Kidney (tissue), 14 donors: ENCODE results near the gene PARP8. TPM values are rescaled to one million over a fixed set of nuclear protein-coding genes. Genes with fewer than 3 reads are reported as not detected.
"Not testable (repeated sequence)": the region's sequence is repeated elsewhere in the genome, so short reads cannot be mapped to it uniquely, and the experiment has no call there.

Experiments
- DNase-seq, 5 donors: peaks; one replicate each; pipeline ENCODE4 v3.0.0-alpha.2; 2013 to 2020
- FAIRE-seq: peaks from 2 replicates; lab custom pipeline; 2012; peaks lifted over from hg19 to GRCh38; lab: Jason Lieb, UNC
- H3K27ac ChIP-seq, 2 donors: one replicate each; pipeline ENCODE4 v1.7.0; 2013; ENCODE audit warnings: low read depth in 2 of 2, low read length in 2 of 2, inconsistent platforms in 1 of 2
- H3K27me3 ChIP-seq: one replicate; pipeline ENCODE4 v1.7.1; 2013; ENCODE audit warnings: low read length, inconsistent platforms; ENCODE audit not compliant: control insufficient read depth, insufficient read depth
- H3K36me3 ChIP-seq, 3 donors: one replicate each; pipeline versions ENCODE4 v1.7.0 to v1.7.1; 2013; ENCODE audit warnings: low read length in 3 of 3, control low read depth in 1 of 3, inconsistent platforms in 1 of 3; ENCODE audit not compliant: insufficient read depth in 3 of 3, control insufficient read depth in 2 of 3
- H3K4me1 ChIP-seq, 3 donors: one replicate each; pipeline versions ENCODE4 v1.7.0 to v1.7.1; 2013; ENCODE audit warnings: low read length in 3 of 3, inconsistent platforms in 1 of 3, low read depth in 1 of 3; ENCODE audit not compliant: control insufficient read depth in 2 of 3, insufficient read depth in 2 of 3
- H3K4me3 ChIP-seq, 3 donors: one replicate each; pipeline versions ENCODE4 v1.7.0 to v1.8.1; 2013; ENCODE audit warnings: low read length in 3 of 3, control low read depth in 1 of 3, inconsistent platforms in 1 of 3
- H3K9ac ChIP-seq, 3 donors: one replicate each; pipeline versions ENCODE4 v1.7.0 to v1.7.1; 2013; ENCODE audit warnings: low read length in 3 of 3, control low read depth in 1 of 3, inconsistent platforms in 1 of 3
- H3K9me3 ChIP-seq, 3 donors: one replicate each; pipeline versions ENCODE4 v1.7.0 to v1.7.1; 2013; ENCODE audit warnings: low read length in 3 of 3, control low read depth in 1 of 3, inconsistent platforms in 1 of 3; ENCODE audit not compliant: control insufficient read depth in 2 of 3, insufficient read depth in 1 of 3
- intact Hi-C: fragments of 100-400 bp; cut with DNase I; formaldehyde crosslinking; loops from one replicate; pipeline ENCODE4 v1.11.1; 2022
- polyA plus RNA-seq: library from polyadenylated mRNA; stranded (reverse); fragments of 350-450 nt; fragmentation: Illumina TruSeq; extraction: RNeasy Lipid Tissue Mini Kit (QIAGEN cat#74804); gene quantifications from one replicate; pipeline ENCODE4 v1.2.3, GENCODE V29; 2014; ENCODE audit warnings: low read depth, low replicate concordance; ENCODE audit not compliant: insufficient read depth
- total RNA-seq: library from RNA; stranded (reverse); fragmentation: NEBNext Ultra II Directional; extraction: Animal tissue kit (Norgen Biotek cat#: 25700); gene quantifications from one replicate; pipeline ENCODE4 v1.2.1, GENCODE V29; 2021
- TF ChIP-seq, protein P1 (sequence below): IDR thresholded peaks from 3 replicates; pipeline ENCODE4 v1.5.1; 2012; ENCODE audit warnings: mild to moderate bottlenecking, moderate library complexity, borderline replicate concordance; ENCODE audit not compliant: insufficient read depth; ENCODE audit errors: extremely low read depth
- donor health status: control.
- donor health status: control.
- donor health status: control.
- donor health status: control.
- donor health status: control.
- donor health status: DM: yes; HTN: yes; CAD: no.
- donor health status: Normal renal cell carcinoma (clear cell type).

The PARP8 gene
- total and polyA plus RNA-seq, 2 donors from 2014 or later: 3.4 to 42.5 TPM

GRCh38 chr5:50808406-50808805 lies 142.0 kb downstream of the PARP8 start:
- intact Hi-C loops: no loop called here
- TF ChIP-seq, protein P1, sequence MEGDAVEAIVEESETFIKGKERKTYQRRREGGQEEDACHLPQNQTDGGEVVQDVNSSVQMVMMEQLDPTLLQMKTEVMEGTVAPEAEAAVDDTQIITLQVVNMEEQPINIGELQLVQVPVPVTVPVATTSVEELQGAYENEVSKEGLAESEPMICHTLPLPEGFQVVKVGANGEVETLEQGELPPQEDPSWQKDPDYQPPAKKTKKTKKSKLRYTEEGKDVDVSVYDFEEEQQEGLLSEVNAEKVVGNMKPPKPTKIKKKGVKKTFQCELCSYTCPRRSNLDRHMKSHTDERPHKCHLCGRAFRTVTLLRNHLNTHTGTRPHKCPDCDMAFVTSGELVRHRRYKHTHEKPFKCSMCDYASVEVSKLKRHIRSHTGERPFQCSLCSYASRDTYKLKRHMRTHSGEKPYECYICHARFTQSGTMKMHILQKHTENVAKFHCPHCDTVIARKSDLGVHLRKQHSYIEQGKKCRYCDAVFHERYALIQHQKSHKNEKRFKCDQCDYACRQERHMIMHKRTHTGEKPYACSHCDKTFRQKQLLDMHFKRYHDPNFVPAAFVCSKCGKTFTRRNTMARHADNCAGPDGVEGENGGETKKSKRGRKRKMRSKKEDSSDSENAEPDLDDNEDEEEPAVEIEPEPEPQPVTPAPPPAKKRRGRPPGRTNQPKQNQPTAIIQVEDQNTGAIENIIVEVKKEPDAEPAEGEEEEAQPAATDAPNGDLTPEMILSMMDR: no peak
- DNase-seq: no peak
- Histone ChIP-seq H3K4me1 (no peaks in the 10 kb centered on the region), H3K27ac (no peak overlapping the region), H3K9me3 (no peaks in the 10 kb centered on the region), H3K36me3 (no peaks in the 10 kb centered on the region), H3K4me3 (no peak overlapping the region), H3K27me3 (no peaks in the 10 kb centered on the region), H3K9ac (no peak overlapping the region)
- no peak for FAIRE-seq

GRCh38 chr5:50811746-50812145 lies 145.3 kb downstream of the PARP8 start:
- FAIRE-seq, intact Hi-C loops, H3K4me3 ChIP-seq: not testable (repeated sequence)

GRCh38 chr5:50813691-50814090 lies 147.3 kb downstream of the PARP8 start:
- no peak overlapping the region for H3K9ac ChIP-seq
- intact Hi-C loops: no loop called here
- H3K27me3 ChIP-seq: no peaks in the 10 kb centered on the region
- no peaks in the 10 kb centered on the region for H3K4me1 ChIP-seq
- H3K36me3 ChIP-seq: no peaks in the 10 kb centered on the region
- FAIRE-seq (no peak), DNase-seq (no peak)
- H3K4me3 ChIP-seq: no peak overlapping the region
- TF ChIP-seq, protein P1: no peak
- H3K27ac ChIP-seq: no peak overlapping the region
- no peaks in the 10 kb centered on the region for H3K9me3 ChIP-seq

More at GRCh38 chr5:50811746-50812145, 145.3 kb downstream of the PARP8 start:
- not testable (repeated sequence) for H3K27me3 ChIP-seq, H3K9ac ChIP-seq, H3K27ac ChIP-seq, H3K36me3 ChIP-seq, H3K4me1 ChIP-seq, DNase-seq, H3K9me3 ChIP-seq

DNA sequence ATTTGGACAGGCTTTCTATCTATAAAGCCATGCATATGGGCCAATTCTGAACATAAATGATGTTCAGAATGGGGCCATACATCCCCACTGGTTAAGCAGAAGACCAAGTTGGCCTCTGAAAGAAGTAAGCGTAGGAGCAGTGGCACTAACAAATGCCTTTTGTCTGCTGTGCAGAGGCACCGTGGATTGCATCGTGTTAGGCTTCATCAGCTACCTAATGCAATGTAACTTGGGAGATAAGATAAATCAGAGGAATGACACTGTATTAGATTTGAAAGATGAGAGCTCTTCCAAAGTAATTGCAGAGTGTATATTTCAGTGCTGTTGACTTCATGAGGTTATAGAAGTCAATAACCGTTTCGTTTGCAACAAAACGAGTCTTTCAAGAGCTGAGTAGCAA lies 148.1 kb downstream of the PARP8 start:
- TF ChIP-seq, protein P1: no peak
- Histone ChIP-seq H3K36me3 (no peaks in the 10 kb centered on the region), H3K9me3 (no peaks in the 10 kb centered on the region), H3K9ac (no peak overlapping the region), H3K4me1 (no peaks in the 10 kb centered on the region), H3K4me3 (no peak overlapping the region), H3K27ac (no peak overlapping the region), H3K27me3 (no peaks in the 10 kb centered on the region)
- intact Hi-C loops: no loop called here
- FAIRE-seq (no peak), DNase-seq (no peak)
